Right lobe of liver (tissue), 4 donors: ENCODE data around the gene SH3TC1.

Source experiments
- CTCF ChIP-seq, 4 donors: fragments of 200-600 bp in 3 of 4; fragments of 450-650 bp in 1 of 4; IDR thresholded peaks; one replicate each; pipeline versions ENCODE4 v1.5.1 to v1.8.0; 2016 to 2022; ENCODE audit warnings: antibody characterized with exemption in 4 of 4, mild to moderate bottlenecking in 2 of 4
- POLR2A ChIP-seq: fragments of 450-650 bp; IDR thresholded peaks from one replicate; pipeline ENCODE4 v1.6.1; 2017; ENCODE audit warnings: antibody characterized with exemption, mild to moderate bottlenecking
- donor health status: DM: no; HTN: no; CAD: no.
- donor health status: DM: no; HTN: no; CAD: no.
- donor health status: DM: no; HTN: yes; CAD: no.

- TF ChIP-seq CTCF (IDR thresholded peaks at IDR 0.05) = no peak
- TF ChIP-seq POLR2A = no peak
These were observed 56.8 kb downstream of the SH3TC1 start for GRCh38 chr4:8255698-8256441.
